Left hindlimb (tissue), 1 donor: ENCODE results near the gene ATP2B2.
A peak's percentile ranks its signal among the peaks of the same experiment; 100 is the strongest.

Source experiments
- DNase-seq: peaks from one replicate; pipeline ENCODE4 v3.0.0-alpha.2; 2018

The ATP2B2 gene

GRCh38 chr3:10378742-10379141 lies 126.6 kb downstream of the ATP2B2 start:
- DNase-seq = no peak

- DNase-seq = no peak
These were observed 127.1 kb downstream of the ATP2B2 start for GRCh38 chr3:10378246-10378645.

- peak; percentile 51 for DNase-seq
These were observed 128.1 kb downstream of the ATP2B2 start for GRCh38 chr3:10377148-10377725.

GRCh38 chr3:10376353-10376752 lies 129.0 kb downstream of the ATP2B2 start:
- DNase-seq = no peak

DNA sequence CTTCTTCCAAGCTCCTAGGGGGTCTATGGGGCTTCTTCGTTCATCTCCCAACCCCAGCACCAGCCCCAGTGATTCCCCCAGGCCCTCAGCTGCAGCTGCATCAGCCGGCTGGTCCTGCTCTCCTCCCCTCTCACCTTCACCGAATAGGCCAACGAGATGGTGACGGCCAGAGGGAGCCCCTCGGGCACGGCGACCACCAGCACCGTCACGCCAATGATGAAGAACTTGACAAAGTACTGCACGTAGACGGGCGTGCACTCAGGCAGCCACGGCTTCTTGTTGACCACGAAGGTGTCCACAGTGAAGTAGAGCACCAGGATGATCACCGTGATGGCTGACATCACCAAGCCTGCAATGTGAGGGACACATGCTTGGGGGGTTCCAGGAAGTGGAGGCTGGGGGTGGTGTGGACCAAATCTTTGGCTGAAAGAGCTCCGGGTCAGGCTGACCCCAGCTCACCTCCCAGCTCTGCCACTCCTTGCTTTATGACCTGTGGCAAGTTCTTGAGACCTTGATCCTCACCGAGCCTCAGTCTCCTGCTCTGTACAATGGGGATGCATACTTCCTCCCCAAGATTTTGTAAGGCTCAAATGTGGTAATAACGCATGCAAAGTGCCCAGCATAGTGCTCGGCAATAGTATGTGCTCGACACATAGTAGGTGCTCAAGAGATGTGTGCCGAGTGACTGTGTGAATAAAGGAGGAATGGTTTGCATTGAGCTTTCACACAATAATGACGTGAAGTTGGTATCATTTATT lies 129.9 kb downstream of the ATP2B2 start:
- DNase-seq = no peak

DNA sequence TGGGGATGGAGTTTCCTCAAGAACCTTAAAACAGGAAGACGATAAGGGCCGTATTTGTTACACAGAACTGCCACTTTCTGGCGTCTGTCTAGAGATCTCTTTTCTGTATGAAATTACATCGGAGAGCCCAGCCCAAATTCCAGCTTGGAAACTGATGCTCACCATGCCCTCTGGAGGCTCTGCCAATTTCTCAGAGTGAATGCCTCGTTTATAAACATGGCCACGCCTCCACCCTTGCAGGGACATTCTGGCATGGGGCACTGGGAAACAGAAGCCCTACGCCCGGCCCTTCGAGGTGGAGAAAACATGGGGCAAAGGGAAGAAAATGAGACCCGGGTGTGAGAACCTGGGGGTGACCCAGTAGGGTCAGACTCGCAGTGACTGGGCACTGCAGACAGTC lies 131.1 kb downstream of the ATP2B2 start:
- no peak for DNase-seq

DNA sequence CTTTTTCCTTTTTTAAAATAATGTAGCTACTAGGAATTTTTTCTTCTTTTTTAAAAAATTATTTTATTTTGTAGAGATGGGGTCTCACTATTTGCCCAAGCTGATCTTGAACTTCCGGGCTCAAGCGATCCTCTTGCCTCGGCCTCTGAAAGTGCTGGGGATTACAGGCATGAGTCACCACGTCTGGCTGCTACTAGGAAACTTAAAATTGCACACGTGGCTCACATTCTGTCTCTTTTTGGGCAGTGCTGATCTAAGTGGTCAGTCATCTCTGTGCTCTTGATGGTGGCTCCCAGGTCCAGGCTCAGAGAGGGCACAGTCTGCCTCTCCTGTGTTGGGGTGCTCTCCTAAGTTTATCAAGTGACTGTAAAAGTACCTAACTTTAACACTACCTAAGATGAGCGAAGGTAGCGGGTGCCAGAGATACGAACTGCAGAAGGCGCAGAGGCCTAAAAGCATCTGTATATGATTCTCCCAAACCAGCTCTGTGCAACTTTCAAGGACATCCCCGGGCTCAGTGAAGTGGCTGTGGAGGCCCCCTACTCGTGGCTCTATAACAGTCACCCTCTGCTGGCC lies 131.6 kb downstream of the ATP2B2 start:
- DNase-seq = no peak

- DNase-seq = no peak
These were observed 133.6 kb downstream of the ATP2B2 start for GRCh38 chr3:10371789-10372188.

DNA sequence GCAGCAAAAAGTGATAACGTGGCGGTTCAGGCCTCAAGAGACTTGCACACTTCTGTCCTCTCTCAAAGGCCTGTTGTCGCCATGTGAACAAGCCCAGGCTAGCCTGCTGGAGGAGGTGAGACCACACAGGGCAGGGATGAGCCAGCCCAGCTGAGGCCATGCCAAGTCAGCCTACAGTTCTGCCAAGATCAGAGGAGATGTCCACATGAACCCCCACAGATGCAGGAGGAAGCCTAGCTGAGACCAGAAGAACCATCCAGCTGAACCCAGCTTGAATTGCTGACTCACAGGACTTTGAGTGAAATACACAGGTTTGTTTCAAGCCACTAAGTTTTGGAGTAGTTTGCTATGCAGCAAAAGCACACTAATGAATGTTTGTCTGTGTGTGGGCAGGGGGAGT lies 134.2 kb downstream of the ATP2B2 start:
- DNase-seq = no peak

DNA sequence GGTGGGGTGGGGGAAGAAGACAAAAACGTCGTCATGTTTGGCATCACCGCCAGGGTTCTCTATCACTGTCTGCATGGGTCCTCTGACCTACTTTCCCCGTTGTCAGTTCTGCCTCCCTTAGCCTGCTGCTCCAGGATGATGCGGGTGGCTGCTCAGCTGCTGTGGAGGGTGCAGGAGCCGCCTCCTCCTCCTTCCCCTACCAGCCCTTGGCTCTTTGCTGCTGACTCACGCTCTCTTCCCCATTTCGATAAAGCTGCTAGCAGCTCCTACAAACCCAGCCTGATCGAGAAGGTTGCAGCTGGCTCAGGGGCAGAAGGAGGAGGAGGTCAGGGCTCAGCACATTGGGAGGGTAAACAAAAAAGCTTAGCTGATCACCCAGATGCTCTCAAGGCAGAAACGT lies 135.0 kb downstream of the ATP2B2 start:
- DNase-seq = no peak

DNA sequence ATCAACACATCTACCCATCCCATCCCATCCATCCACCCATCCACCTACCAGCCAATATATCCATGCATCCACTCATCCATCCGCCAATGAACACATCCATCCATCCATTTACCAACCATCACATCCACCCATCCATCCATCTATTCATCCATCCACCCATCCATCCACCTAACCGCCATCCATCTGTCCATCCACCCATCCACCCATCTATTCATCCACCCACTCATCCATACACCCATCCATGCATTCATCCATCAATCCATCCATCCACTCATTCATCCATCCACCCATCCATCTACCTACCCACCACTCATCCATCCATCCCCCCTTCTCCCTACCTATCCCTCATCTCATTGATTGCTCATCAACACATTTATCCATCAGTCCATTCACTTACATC lies 136.9 kb downstream of the ATP2B2 start:
- no peak for DNase-seq

GRCh38 chr3:10367506-10367905 lies 137.9 kb downstream of the ATP2B2 start:
- no peak for DNase-seq

DNA sequence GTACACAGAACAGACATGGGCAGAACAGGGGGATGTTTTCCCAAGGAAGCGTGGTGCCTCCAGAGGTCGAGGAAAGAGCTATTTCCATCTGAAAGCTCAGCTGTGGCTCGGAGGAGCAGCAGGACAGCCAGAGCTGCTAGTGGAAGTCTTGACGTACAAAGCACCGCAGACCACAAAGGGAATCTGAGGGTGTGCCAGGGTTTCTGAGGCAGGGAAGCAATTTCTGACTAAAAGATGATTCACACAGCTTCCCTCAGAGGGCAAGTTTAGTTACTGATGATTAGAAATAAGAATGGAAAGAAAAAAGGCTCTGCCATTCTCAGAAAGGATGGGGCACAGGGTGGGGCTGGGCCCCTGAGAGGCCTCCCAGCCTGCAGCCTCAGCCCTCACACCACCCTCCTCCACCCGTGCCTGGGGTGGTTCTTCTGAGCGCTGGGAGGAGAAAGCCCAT lies 138.7 kb downstream of the ATP2B2 start:
- peak; percentile 73 for DNase-seq

DNA sequence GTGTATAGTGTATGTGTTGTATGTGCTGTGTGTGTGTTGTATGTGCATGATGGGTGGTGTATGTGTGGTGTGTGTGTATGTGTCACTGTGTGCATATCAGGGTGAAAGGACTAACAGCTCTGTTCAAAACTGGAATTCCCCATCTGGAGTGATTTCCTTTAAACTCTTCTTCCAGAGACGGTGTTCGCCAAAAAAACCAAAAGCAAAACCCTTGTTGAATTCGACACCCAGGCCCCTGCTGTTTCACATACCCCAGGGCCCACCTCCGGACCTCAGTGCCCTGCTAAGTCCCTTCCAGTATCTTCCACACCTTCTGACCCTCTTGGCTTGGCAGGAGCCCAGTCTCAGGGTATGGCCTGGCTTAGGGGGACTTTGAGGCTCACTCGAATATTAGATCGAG lies 139.6 kb downstream of the ATP2B2 start:
- DNase-seq = no peak

DNA sequence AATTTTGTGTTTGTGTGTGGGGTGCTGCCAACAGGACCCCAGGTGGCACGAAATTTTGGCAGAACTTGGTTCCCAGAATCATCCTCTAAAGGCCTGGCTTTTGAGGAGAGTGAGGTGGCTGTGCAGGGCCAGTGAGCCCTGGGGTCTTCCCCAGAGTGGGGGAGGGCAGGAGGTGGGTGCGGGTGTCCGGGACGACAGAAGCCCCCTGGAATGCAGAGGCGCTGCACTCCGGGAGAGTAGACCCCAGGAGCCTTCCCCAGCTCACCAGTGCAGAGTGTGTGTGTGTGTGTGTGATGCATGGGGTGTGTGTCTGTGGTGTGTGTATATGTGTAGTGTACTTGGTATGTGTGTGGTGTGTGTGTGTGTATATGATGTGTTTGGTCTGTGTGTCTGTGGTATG lies 140.1 kb downstream of the ATP2B2 start:
- DNase-seq = no peak

GRCh38 chr3:10364806-10365205 lies 140.6 kb downstream of the ATP2B2 start:
- DNase-seq = no peak

DNA sequence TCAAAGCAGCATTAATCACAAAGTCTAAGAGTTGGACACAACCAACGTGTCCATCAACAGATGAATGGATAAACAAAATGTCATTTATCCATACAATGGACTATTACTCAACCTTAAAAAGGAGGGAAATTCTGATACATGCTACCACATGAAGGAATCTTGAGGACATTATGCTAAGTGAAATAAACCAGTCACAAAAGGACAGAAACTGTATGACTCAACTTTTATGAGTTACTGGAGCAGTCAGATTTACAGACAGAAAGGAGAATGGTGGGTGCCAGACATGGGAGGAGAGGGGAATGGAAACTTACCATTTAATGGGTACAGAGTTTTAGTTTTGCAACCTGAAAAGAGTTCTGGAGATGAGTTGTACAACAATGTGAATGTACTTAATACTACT lies 141.5 kb downstream of the ATP2B2 start:
- DNase-seq = no peak

- DNase-seq = no peak
These were observed 144.0 kb downstream of the ATP2B2 start for GRCh38 chr3:10361375-10361774.

GRCh38 chr3:10360478-10360877 lies 144.9 kb downstream of the ATP2B2 start:
- no peak for DNase-seq

- DNase-seq = no peak
These were observed 145.6 kb downstream of the ATP2B2 start for GRCh38 chr3:10359761-10360161.

GRCh38 chr3:10358309-10358980 lies 146.9 kb downstream of the ATP2B2 start:
- no peak for DNase-seq

DNA sequence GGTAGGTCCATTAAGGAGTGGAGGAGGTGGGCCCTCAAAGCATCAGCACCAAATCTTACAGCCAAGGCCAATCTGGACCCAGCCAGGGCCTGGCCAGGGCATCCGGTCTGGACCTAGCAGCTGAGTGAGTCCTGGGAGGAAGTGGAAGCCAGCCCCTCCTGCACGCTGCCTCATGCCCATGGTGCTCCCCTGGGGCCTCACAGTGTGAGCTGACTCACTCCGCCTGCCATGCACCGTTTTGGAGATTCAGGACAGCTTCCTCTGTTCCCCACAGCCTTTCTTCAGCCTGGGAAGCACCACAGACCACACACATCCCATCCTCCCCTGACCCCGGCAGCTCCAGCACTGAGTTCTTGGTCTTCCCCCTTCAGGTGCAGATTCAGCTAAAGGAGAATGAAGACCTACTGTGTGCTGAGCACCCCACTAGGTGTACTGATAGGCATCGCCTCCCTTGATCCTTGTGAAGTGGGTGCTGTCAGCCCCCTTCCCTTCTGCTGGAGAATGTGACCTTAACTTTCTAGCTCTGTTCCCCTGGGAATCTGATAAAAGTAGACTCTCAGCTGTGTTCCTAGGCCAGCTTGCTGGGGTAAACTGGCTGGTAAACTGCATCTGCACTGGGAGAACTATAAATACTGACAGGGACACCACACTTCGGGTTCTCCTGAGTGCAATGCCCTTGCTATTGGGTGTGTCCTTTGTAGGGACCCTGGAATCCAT lies 147.6 kb downstream of the ATP2B2 start:
- DNase-seq = peak; percentile 56

- DNase-seq = no peak
These were observed 148.3 kb downstream of the ATP2B2 start for GRCh38 chr3:10357095-10357494.
